T-helper 17 cell (primary cell): ENCODE results near the gene USP47. TPM values are rescaled to one million over a fixed set of nuclear protein-coding genes. Genes with fewer than 3 reads are reported as not detected.

Source experiments
- ATAC-seq: fragments of 150-1000 bp; cut with Tn5 transposase; 2 replicates; pipeline ENCODE4 v1.10.0; 2021; ENCODE audit warnings: mild to moderate bottlenecking, moderate library complexity
- DNase-seq, 3 donors: peaks; one replicate each; pipeline versions ENCODE4 v3.0.0 to v3.0.0-alpha.2; 2020 to 2021
- H3K9me3 ChIP-seq: one replicate; pipeline ENCODE4 v1.7.0; 2013; ENCODE audit warnings: low read length, mild to moderate bottlenecking; ENCODE audit not compliant: control insufficient read depth, poor library complexity, severe bottlenecking
- H3K27ac Mint-ChIP-seq: one replicate; pipeline ENCODE4 v1.8.0; 2022; ENCODE audit warnings: mild to moderate bottlenecking, moderate library complexity, mixed read lengths
- H3K27me3 Mint-ChIP-seq: one replicate; pipeline ENCODE4 v1.8.0; 2022; ENCODE audit warnings: mixed read lengths
- H3K36me3 Mint-ChIP-seq: one replicate; pipeline ENCODE4 v1.8.0; 2022; ENCODE audit warnings: low read depth, mixed read lengths
- H3K4me1 Mint-ChIP-seq: one replicate; pipeline ENCODE4 v1.8.0; 2022; ENCODE audit warnings: mild to moderate bottlenecking, mixed read lengths
- H3K4me3 Mint-ChIP-seq: one replicate; pipeline ENCODE4 v1.8.0; 2022; ENCODE audit warnings: mild to moderate bottlenecking, moderate library complexity, mixed read lengths
- total RNA-seq, 4 donors: library from RNA in 2 of 4; stranded (reverse) in 2 of 4; gene quantifications; one replicate each; pipeline ENCODE4 v1.2.3 and lab custom pipeline; 2022 to 2026

The USP47 gene
- total RNA-seq, 2 donors from 2014 or later, result 71.5 to 82.3 TPM

- Mint-ChIP-seq H3K4me3 (no peak overlapping the region), H3K4me1 (peaks cover 12% of the 10 kb centered on the region), H3K36me3 (no peaks in the 10 kb centered on the region), H3K27me3 (peaks cover 9% of the 10 kb centered on the region), H3K27ac (no peak overlapping the region)
- no peaks in the 10 kb centered on the region for H3K9me3 ChIP-seq
- DNase-seq (no peak), ATAC-seq (no peak)
Observed at GRCh38 chr11:11970556-11970955, 128.8 kb downstream of the USP47 start.

GRCh38 chr11:11971906-11972547, 130.3 kb downstream of the USP47 start:
- Mint-ChIP-seq H3K4me1 (peaks cover 9% of the 10 kb centered on the region), H3K4me3 (no peak overlapping the region), H3K27ac (no peak overlapping the region), H3K36me3 (no peaks in the 10 kb centered on the region), H3K27me3 (peaks cover 9% of the 10 kb centered on the region)
- no peak for ATAC-seq
- H3K9me3 ChIP-seq, result no peaks in the 10 kb centered on the region
- DNase-seq, result no peak

- no peaks in the 10 kb centered on the region for H3K9me3 ChIP-seq
- peaks cover 9% of the 10 kb centered on the region for H3K4me1 Mint-ChIP-seq
- H3K27me3 Mint-ChIP-seq, result peaks cover 9% of the 10 kb centered on the region
- no peak overlapping the region for H3K27ac Mint-ChIP-seq
- H3K4me3 Mint-ChIP-seq, result no peak overlapping the region
- DNase-seq (no peak), ATAC-seq (no peak)
- H3K36me3 Mint-ChIP-seq, result no peaks in the 10 kb centered on the region
Observed at GRCh38 chr11:11972730-11973341, 131.1 kb downstream of the USP47 start.

GRCh38 chr11:11973361-11973800, 131.6 kb downstream of the USP47 start:
- no peak for DNase-seq
- peaks cover 9% of the 10 kb centered on the region for H3K4me1 Mint-ChIP-seq
- H3K4me3 Mint-ChIP-seq, result no peak overlapping the region
- no peaks in the 10 kb centered on the region for H3K36me3 Mint-ChIP-seq
- no peak overlapping the region for H3K27ac Mint-ChIP-seq
- ATAC-seq, result no peak
- H3K27me3 Mint-ChIP-seq, result peaks cover 9% of the 10 kb centered on the region
- no peaks in the 10 kb centered on the region for H3K9me3 ChIP-seq

- H3K27ac Mint-ChIP-seq, result no peak overlapping the region
- H3K27me3 Mint-ChIP-seq, result peaks cover 9% of the 10 kb centered on the region
- no peaks in the 10 kb centered on the region for H3K36me3 Mint-ChIP-seq
- H3K4me3 Mint-ChIP-seq, result no peak overlapping the region
- H3K4me1 Mint-ChIP-seq, result peaks cover 9% of the 10 kb centered on the region
- no peaks in the 10 kb centered on the region for H3K9me3 ChIP-seq
- DNase-seq (no peak), ATAC-seq (no peak)
Observed at GRCh38 chr11:11973866-11974265, 132.1 kb downstream of the USP47 start.

GRCh38 chr11:11975201-11976092, 133.7 kb downstream of the USP47 start:
- no peaks in the 10 kb centered on the region for H3K9me3 ChIP-seq
- no peak overlapping the region for H3K4me3 Mint-ChIP-seq
- H3K27me3 Mint-ChIP-seq, result peaks cover 3% of the 10 kb centered on the region
- H3K36me3 Mint-ChIP-seq, result no peaks in the 10 kb centered on the region
- H3K4me1 Mint-ChIP-seq, result peaks cover 9% of the 10 kb centered on the region
- H3K27ac Mint-ChIP-seq, result no peak overlapping the region
- DNase-seq (no peak), ATAC-seq (no peak)

GRCh38 chr11:11976481-11977127, 134.8 kb downstream of the USP47 start:
- no peak for DNase-seq

GRCh38 chr11:11977206-11977938, 135.6 kb downstream of the USP47 start:
- ATAC-seq, result no peak
- H3K4me1 Mint-ChIP-seq, result peaks cover 9% of the 10 kb centered on the region
- no peaks in the 10 kb centered on the region for H3K9me3 ChIP-seq
- no peaks in the 10 kb centered on the region for H3K36me3 Mint-ChIP-seq
- peaks cover 11% of the 10 kb centered on the region for H3K27me3 Mint-ChIP-seq
- no peak for DNase-seq
- H3K27ac Mint-ChIP-seq, result no peak overlapping the region
- H3K4me3 Mint-ChIP-seq, result no peak overlapping the region

More at GRCh38 chr11:11976481-11977127, 134.8 kb downstream of the USP47 start:
- Mint-ChIP-seq H3K27me3 (peaks cover 7% of the 10 kb centered on the region), H3K4me1 (peaks cover 9% of the 10 kb centered on the region), H3K4me3 (no peak overlapping the region), H3K27ac (no peak overlapping the region), H3K36me3 (no peaks in the 10 kb centered on the region)
- no peak for ATAC-seq
- H3K9me3 ChIP-seq, result no peaks in the 10 kb centered on the region

GRCh38 chr11:11978098-11978637, 136.4 kb downstream of the USP47 start:
- Mint-ChIP-seq H3K27me3 (peaks cover 11% of the 10 kb centered on the region), H3K36me3 (no peaks in the 10 kb centered on the region), H3K4me1 (peaks cover 9% of the 10 kb centered on the region), H3K27ac (no peak overlapping the region), H3K4me3 (no peak overlapping the region)
- ATAC-seq, result no peak
- no peaks in the 10 kb centered on the region for H3K9me3 ChIP-seq
- no peak for DNase-seq

GRCh38 chr11:11978792-11979487, 137.2 kb downstream of the USP47 start:
- no peak for DNase-seq
- H3K27ac Mint-ChIP-seq, result no peak overlapping the region
- H3K4me3 Mint-ChIP-seq, result no peak overlapping the region
- no peaks in the 10 kb centered on the region for H3K9me3 ChIP-seq
- H3K4me1 Mint-ChIP-seq, result peaks cover 9% of the 10 kb centered on the region
- no peaks in the 10 kb centered on the region for H3K36me3 Mint-ChIP-seq
- no peak for ATAC-seq
- peaks cover 11% of the 10 kb centered on the region for H3K27me3 Mint-ChIP-seq

- DNase-seq, result no peak
- Mint-ChIP-seq H3K27me3 (peaks cover 11% of the 10 kb centered on the region), H3K36me3 (no peaks in the 10 kb centered on the region), H3K27ac (no peak overlapping the region), H3K4me3 (no peak overlapping the region), H3K4me1 (peaks cover 9% of the 10 kb centered on the region)
- no peaks in the 10 kb centered on the region for H3K9me3 ChIP-seq
- ATAC-seq, result no peak
Observed at GRCh38 chr11:11979488-11980117, 137.8 kb downstream of the USP47 start.
